Stimulated activated naive CD8-positive, alpha-beta T cell treated with anti-CD3 and anti-CD28 coated beads, Interleukin-15, amount 100 ng/mL, for 72 hours (primary cell): ENCODE measurements around the gene OR5A2.
"Not testable (repeated sequence)": the region's sequence is repeated elsewhere in the genome, so short reads cannot be mapped to it uniquely, and the experiment has no call there.

Source experiments
- ATAC-seq: fragments of 150-1000 bp; cut with Tn5 transposase; 2 replicates; pipeline ENCODE4 v1.10.0; 2021; ENCODE audit warnings: mild to moderate bottlenecking, moderate library complexity
- DNase-seq, 2 donors: peaks; one replicate each; pipeline ENCODE4 v3.0.0; 2021 to 2022
- H3K27ac Mint-ChIP-seq, 2 donors: one replicate each; pipeline ENCODE4 v1.8.0; 2022; ENCODE audit warnings: mild to moderate bottlenecking in 2 of 2, mixed read lengths in 2 of 2, moderate library complexity in 2 of 2
- H3K27me3 Mint-ChIP-seq: one replicate; pipeline ENCODE4 v1.8.0; 2022; ENCODE audit warnings: mixed read lengths
- H3K4me1 Mint-ChIP-seq: one replicate; pipeline ENCODE4 v1.8.0; 2022; ENCODE audit warnings: mild to moderate bottlenecking, mixed read lengths
- H3K4me3 Mint-ChIP-seq, 2 donors: one replicate each; pipeline ENCODE4 v1.8.0; 2022; ENCODE audit warnings: mild to moderate bottlenecking in 2 of 2, mixed read lengths in 2 of 2, moderate library complexity in 1 of 2
- H3K9me3 Mint-ChIP-seq, 2 donors: one replicate each; pipeline ENCODE4 v1.8.0; 2022; ENCODE audit warnings: mixed read lengths in 2 of 2

OR5A2 gene, protein sequence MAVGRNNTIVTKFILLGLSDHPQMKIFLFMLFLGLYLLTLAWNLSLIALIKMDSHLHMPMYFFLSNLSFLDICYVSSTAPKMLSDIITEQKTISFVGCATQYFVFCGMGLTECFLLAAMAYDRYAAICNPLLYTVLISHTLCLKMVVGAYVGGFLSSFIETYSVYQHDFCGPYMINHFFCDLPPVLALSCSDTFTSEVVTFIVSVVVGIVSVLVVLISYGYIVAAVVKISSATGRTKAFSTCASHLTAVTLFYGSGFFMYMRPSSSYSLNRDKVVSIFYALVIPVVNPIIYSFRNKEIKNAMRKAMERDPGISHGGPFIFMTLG

DNA sequence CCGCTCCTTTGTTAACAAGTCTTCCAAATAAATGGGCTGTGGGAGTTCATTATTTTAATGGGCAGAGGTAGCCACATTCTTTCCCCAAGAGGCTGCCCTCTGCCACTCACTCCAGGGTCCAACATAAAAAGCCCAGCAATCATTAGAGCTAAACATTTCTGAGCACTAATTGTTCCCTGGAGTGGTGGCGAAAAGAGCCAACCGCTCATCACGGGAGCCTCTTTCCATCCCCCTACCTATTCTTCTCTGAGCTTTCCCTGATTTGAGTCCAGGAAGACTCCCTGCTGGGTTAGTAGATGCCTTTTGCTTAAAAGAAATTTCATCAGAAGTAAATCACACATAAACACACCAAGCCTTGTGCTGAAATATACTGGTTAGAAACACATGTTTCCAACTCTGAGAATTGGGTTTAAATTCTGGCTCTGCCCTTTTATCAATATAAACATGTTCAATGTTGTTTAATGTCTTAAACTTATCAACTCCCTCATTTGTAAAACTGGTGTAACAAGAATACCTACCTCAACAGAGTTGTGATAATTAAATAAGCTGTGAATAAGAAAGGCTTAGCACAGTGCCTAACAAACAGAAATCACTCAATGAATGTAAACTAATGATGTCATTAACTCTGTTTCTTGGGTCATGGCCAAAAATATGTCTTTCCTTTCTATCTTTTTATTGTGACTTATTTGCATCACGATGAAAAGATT, at the start of gene OR5A2:
OR5A2 (minus strand) TSS at position 53 of the 707 bp plus-strand sequence. CDS start 3,460 bp downstream, outside the sequence.
- DNase-seq, result no peak
- Mint-ChIP-seq H3K9me3 (no peaks in the 10 kb centered on the region), H3K27me3 (no peaks in the 10 kb centered on the region), H3K27ac (no peak within 1 kb of the TSS), H3K4me3 (no peak within 1 kb of the TSS), H3K4me1 (no peaks in the 10 kb centered on the region)
- ATAC-seq, result no peak

DNA sequence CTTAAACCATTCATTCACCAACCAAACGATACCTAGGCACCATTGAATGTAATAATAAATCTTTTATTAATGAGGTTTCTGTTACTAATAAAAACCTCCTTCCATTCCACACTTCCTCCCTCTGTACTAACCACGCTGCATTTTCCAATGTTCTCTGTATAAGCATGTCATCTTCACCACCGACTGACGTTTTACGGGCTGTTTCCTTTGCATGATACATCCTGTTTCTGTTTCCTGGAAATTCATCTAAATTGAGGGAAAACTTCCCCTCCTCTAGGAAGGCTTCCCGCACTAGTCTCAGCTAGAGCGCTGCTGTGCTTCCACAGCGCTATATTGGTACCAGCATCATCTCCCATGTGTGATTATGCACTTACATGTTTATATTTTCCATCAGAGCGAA, 49.0 kb upstream of the OR5A2 start:
- H3K4me3 Mint-ChIP-seq, result no peak overlapping the region
- no peaks in the 10 kb centered on the region for H3K9me3 Mint-ChIP-seq
- no peak overlapping the region for H3K27ac Mint-ChIP-seq
- DNase-seq (no peak), ATAC-seq (no peak)
- peaks cover 27% of the 10 kb centered on the region for H3K27me3 Mint-ChIP-seq
- H3K4me1 Mint-ChIP-seq, result no peaks in the 10 kb centered on the region

DNA sequence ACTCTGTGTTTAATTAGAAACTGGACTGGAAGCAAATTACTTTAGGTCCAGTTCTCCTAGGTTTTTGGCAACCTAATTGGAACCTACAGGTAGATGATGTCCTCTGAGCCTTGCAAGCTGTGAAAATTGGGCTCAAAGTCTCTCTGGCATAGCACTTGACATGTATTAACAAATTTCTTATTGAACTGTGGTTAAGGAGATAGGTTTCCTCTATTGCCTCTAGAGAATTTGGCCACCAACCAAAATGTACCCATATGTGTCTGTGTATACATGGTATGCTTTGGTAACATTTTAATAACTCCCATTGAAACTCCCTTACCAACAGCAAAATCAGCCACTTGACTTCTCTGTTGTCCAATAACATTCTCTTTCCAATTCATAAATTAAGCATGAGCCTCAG, 46.8 kb upstream of the OR5A2 start, which contains the start of gene OR4D10:
OR4D10 (plus strand) TSS at position 301 of the 400 bp plus-strand sequence. CDS start 4,115 bp downstream, outside the sequence.
- Mint-ChIP-seq H3K27me3 (peaks cover 17% of the 10 kb centered on the region), H3K4me1 (no peaks in the 10 kb centered on the region), H3K4me3 (no peak within 1 kb of the TSS), H3K27ac (no peak within 1 kb of the TSS), H3K9me3 (no peaks in the 10 kb centered on the region)
- DNase-seq (no peak), ATAC-seq (no peak)

DNA sequence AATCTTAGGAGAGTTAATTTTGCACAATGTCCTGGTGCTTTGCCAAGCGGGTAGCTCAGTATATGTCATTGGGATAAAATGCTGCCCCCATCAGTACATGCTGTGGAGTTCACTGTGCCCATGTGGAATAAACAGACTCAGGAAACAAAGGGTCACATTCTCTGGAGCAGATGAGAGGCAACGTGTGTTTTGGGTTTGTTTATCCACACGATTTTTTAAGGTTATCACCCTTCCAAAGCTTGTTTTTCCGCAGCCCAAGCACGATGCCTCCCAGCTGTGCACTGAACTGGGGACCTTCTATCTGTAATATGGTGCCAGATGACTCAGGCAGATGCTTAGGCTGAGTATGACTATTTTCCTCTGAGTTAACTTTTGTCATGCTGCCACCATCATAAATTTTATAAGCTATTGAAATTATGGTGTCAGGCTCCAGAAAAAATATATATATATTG, 37.0 kb upstream of the OR5A2 start:
- DNase-seq (no peak), ATAC-seq (no peak)
- Mint-ChIP-seq H3K4me1 (no peaks in the 10 kb centered on the region), H3K4me3 (no peak overlapping the region), H3K27ac (no peak overlapping the region), H3K27me3 (peaks cover 20% of the 10 kb centered on the region), H3K9me3 (no peaks in the 10 kb centered on the region)

DNA sequence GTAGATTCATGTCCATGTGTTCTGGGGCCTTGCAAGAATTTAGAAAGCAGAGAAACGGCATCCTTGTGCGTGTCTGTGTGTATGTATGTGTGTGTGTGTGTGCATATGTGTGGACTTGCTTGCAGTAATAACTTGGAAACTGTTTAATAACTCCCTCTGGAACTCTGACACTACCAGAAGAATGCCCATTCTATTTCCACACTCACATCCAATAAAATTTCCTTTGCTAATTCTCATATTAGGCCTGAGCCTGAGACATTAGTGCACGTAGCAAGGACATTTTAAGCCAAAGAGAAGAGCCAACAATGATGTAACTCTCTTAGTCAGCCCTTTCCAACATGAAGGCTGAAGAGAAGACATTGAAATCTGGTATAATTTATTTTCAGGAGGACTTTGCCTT, 33.7 kb upstream of the OR5A2 start:
- Mint-ChIP-seq H3K27me3 (peaks cover 26% of the 10 kb centered on the region), H3K4me1 (no peaks in the 10 kb centered on the region), H3K4me3 (no peak overlapping the region), H3K27ac (no peak overlapping the region), H3K9me3 (no peaks in the 10 kb centered on the region)
- ATAC-seq, result no peak
- no peak for DNase-seq

DNA sequence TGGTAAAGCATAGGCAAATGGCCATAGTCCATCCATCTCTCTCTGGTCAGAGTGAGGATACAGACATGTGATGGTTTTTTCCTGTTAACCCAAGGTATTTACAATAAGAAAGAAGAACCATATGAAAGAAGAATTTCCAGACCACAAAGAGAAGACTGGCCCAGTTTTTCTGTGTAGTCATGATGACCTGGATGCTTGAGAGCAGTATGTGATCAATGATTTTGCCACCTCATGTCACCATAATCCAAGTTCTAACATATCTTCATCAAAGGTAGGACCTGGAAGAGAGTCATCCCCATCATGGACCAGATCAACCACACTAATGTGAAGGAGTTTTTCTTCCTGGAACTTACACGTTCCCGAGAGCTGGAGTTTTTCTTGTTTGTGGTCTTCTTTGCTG, 30.4 kb upstream of the OR5A2 start, which contains the start of gene OR4D6:
OR4D6 (plus strand) TSS at position 301 of the 400 bp plus-strand sequence; CDS start at position 301, 0 bp downstream.
- no peak within 1 kb of the TSS for H3K4me3 Mint-ChIP-seq
- no peaks in the 10 kb centered on the region for H3K9me3 Mint-ChIP-seq
- DNase-seq (no peak), ATAC-seq (no peak)
- peaks cover 11% of the 10 kb centered on the region for H3K27me3 Mint-ChIP-seq
- no peaks in the 10 kb centered on the region for H3K4me1 Mint-ChIP-seq
- H3K27ac Mint-ChIP-seq, result no peak within 1 kb of the TSS

DNA sequence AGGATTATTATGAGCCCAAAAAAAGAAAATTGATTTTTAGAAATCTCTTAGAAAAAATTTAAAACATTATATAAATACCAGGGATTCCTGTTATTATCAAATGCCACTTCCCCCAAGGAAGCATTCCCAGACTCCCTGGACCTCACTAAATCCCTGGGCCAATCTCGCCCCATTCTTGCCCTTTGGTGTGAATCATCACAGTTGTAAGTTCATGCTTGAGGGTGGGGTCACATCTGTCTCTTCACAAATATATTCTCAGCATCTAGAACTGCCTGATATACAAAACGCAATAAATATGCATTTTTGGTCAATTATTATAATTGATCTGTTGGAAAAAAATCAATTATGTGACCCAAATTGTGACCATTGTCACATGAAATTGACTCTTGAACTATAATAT, 22.3 kb upstream of the OR5A2 start:
- DNase-seq (no peak), ATAC-seq (no peak)
- H3K9me3 Mint-ChIP-seq, result peaks cover 0 to 8% of the 10 kb centered on the region in 2 donors
- no peak overlapping the region for H3K4me3 Mint-ChIP-seq
- peaks cover 20% of the 10 kb centered on the region for H3K27me3 Mint-ChIP-seq
- H3K4me1 Mint-ChIP-seq, result no peaks in the 10 kb centered on the region
- no peak overlapping the region for H3K27ac Mint-ChIP-seq

DNA sequence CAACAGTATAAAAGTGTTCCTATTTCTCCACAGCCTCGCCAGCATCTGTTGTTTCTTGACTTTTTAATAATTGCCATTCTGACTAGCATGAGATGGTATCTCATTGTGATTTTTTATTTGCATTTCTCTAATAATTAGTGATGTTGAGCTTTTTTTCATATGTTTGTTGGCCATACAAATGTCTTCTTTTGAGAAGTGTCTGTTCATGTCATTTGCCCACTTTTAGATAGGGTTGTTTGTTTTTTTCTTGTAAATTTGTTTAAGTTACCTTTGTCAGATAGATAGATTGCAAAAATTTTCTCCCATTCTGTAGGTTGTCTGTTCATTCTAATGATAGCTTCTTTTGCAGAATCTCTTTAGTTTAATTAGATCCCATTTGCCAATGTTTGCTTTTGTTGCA, 19.4 kb upstream of the OR5A2 start:
- not testable (repeated sequence) for H3K4me3 Mint-ChIP-seq, H3K9me3 Mint-ChIP-seq, H3K27ac Mint-ChIP-seq, H3K4me1 Mint-ChIP-seq, ATAC-seq, DNase-seq
- H3K27me3 Mint-ChIP-seq, result peaks cover 20% of the 10 kb centered on the region

DNA sequence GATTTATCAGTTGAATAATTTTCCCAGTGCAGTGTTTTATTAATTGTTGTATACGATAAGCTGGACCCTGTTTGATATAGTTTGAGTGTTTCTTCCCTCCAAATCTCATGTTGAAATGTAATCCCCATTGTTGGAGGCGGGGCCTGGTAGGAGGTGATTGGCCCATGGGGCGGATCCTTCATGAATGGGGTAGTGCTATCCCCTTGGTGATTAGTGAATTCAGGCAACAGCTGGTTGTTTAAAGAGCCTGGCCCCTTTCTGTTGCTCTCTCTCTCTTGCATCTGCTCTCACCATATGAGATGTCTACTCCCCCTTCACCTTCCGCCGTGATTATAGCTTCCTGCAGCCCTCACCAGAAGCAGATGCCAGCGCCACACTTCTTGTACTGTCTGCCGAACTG, 11.6 kb upstream of the OR5A2 start:
- Mint-ChIP-seq H3K4me1 (no peaks in the 10 kb centered on the region), H3K9me3 (no peaks in the 10 kb centered on the region), H3K27ac (no peak overlapping the region), H3K27me3 (no peaks in the 10 kb centered on the region), H3K4me3 (no peak overlapping the region)
- ATAC-seq (no peak), DNase-seq (no peak)

DNA sequence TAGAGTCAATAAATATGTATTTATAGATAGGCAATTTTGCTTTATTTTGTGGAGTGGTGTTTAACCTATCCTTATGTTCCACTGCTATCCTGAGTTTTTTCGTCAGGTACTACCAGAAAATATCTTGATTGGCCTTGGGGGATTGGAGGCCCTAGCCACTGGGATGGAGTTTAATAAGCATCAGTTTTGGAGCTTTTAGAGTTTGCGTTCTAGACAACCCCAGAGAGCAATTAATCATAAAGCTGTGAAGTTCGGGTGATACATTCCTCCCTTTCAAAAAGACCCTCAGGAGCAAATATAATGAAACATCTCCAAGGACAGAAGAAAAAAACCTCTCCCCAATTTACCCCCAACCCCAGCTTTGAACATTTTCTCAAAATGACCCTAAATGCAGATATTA, 10.0 kb upstream of the OR5A2 start, which contains the start of gene OR5A1:
OR5A1 (plus strand) TSS at position 301 of the 400 bp plus-strand sequence. CDS start 6,700 bp downstream, outside the sequence.
- ATAC-seq, result no peak
- Mint-ChIP-seq H3K27ac (no peak within 1 kb of the TSS), H3K9me3 (no peaks in the 10 kb centered on the region), H3K4me3 (no peak within 1 kb of the TSS), H3K27me3 (no peaks in the 10 kb centered on the region), H3K4me1 (no peaks in the 10 kb centered on the region)
- no peak for DNase-seq

DNA sequence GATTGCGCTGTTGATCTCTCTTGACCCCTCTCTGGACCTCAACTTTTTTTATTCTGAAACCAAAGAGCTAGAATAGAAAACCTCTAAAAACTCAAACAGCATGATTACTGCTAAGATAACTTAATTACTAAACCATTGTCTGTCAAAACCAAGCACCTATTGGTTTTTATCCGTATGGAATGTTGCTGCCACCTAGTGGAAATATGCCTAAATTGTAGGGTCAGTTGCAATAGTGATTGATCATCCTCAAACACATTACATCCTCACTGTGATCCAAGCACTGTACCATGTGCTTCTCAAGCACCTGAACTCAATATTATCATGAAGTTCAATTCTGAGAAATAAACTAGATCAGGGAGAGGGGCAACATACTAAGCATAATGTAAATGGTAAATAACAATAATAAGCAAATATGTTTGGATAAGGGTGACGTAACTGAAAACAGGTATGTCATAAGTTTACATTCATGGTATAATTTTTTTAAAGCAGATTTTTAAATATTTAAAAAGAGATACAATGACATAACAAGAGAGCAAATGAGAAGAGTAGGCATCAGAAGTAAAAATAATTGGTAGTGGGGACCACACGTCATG, 3.8 kb upstream of the OR5A2 start:
- Mint-ChIP-seq H3K4me1 (no peaks in the 10 kb centered on the region), H3K9me3 (no peaks in the 10 kb centered on the region), H3K27me3 (no peaks in the 10 kb centered on the region), H3K4me3 (no peak overlapping the region), H3K27ac (no peak overlapping the region)
- DNase-seq, result peak; percentile 31 to 45
- ATAC-seq, result peak; percentile 81

DNA sequence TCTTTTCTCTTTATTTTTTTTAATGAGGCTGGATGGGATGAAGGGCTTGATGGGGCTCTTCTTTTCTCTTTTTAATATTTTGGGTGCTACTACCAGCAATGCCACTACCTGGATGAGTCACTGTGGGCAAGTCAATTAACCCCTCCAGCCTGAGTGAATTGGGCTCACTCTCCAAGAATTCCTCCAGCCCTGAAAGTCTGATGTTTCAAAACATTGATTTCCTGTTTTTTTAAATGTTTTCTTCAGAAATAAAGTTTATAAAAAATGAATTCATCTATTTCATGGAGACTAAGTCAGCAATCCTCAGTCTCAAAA, 812 bp upstream of the OR5A2 start:
- ATAC-seq (no peak), DNase-seq (no peak)
- Mint-ChIP-seq H3K27ac (no peak overlapping the region), H3K27me3 (no peaks in the 10 kb centered on the region), H3K9me3 (no peaks in the 10 kb centered on the region), H3K4me1 (no peaks in the 10 kb centered on the region), H3K4me3 (no peak overlapping the region)

DNA sequence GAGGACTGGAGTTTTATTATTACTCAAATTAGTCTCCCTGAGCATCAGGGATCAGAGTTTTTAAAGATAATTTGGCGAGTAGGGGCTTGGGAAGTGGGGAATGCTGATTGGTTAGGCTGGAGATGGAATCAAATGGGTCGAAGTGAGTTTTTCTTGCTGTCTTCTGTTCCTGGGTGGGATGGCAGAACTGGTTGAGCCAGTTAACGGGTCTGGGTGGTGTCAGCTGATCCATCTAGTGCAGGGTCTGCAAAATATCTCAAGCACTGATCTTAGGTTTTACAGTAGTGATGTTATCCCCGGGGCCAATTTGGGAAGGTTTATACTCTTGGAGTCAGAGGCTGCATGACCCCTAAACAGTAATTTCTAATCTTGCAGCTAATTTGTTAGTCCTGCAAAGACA, 1.1 kb downstream of the OR5A2 start:
- no peak for ATAC-seq
- Mint-ChIP-seq H3K27me3 (no peaks in the 10 kb centered on the region), H3K4me1 (no peaks in the 10 kb centered on the region), H3K27ac (no peak overlapping the region), H3K4me3 (no peak overlapping the region), H3K9me3 (no peaks in the 10 kb centered on the region)
- no peak for DNase-seq

DNA sequence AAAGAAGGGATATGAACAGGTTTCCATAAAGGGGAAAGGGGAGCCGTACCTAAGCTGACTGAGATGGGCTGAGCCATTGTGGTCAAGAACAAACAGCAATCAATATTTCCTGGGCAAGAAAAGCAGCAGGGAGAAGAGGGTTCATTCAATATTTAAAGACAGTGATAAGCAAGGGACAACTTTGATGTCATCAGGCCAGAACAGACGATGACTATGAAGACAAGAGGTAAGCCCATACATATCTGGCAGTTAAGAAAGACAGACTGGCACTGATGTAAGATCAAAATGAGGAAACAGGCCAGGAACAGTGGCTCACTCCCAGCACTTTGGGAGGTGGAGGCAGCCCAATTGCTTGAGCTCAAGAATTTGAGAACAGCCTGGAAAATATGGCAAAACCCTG, 2.4 kb downstream of the OR5A2 start:
- no peaks in the 10 kb centered on the region for H3K27me3 Mint-ChIP-seq
- no peaks in the 10 kb centered on the region for H3K4me1 Mint-ChIP-seq
- no peak overlapping the region for H3K27ac Mint-ChIP-seq
- ATAC-seq (no peak), DNase-seq (no peak)
- no peaks in the 10 kb centered on the region for H3K9me3 Mint-ChIP-seq
- no peak overlapping the region for H3K4me3 Mint-ChIP-seq

DNA sequence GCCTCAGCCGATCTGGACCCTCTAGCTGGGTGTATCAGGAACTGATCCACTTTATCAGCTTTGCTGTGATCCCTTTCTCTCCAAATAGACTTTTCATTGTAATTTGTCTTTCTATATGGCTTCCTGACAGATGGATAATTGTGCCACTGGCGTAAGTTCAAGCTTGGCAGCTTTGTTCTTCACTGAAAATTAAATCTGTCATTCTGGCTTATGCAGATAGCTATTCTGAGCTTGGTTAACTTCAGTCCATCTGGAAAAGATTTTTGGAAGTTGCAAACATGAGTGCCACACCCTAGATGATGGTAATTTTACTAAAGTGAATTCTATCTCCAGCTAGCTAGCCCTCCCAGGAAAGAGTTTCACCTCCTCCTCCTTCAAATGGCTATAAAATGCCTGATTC, 8.1 kb downstream of the OR5A2 start:
- Mint-ChIP-seq H3K27ac (no peak overlapping the region), H3K9me3 (no peaks in the 10 kb centered on the region), H3K27me3 (peaks cover 17% of the 10 kb centered on the region), H3K4me3 (no peak overlapping the region), H3K4me1 (peaks cover 19% of the 10 kb centered on the region)
- DNase-seq (no peak), ATAC-seq (no peak)

DNA sequence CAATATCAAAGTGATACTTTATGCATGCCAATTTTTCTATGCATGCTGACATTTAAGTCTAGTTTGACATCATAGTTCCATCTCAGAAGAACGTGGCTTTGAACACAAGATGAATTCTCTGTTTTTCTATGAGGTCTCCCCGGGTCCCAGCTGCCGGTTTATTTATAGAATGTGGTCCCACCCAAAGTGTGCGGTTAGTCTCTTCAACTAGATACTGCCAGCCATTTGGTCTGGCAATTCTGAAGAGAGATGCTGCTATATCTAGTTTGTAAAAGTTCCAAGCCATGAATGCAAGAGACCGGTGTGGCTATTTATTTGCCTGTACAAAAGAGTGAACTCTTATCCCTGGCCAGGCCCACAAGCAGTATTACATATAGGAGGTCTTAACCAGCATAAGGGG, 9.2 kb downstream of the OR5A2 start:
- Mint-ChIP-seq H3K4me3 (no peak overlapping the region), H3K27me3 (peaks cover 20% of the 10 kb centered on the region)
- ATAC-seq, result no peak

More for the DNA sequence above, 9.2 kb downstream of the OR5A2 start:
- Mint-ChIP-seq H3K9me3 (no peaks in the 10 kb centered on the region), H3K4me1 (peaks cover 19% of the 10 kb centered on the region), H3K27ac (no peak overlapping the region)
- no peak for DNase-seq
